H1 (cell line): ENCODE data around the gene PGF. TPM values are rescaled to one million over a fixed set of nuclear protein-coding genes. Genes with fewer than 3 reads are reported as not detected.

ENCODE experiments used
- CTCF ChIA-PET: fragments of 300-600 bp; sonication (Branson Sonifier 250); formaldehyde crosslinking; loops from one replicate; lab custom pipeline; 2021; ENCODE audit not compliant: partially characterized antibody; lab: Charles Lee
- POLR2A ChIA-PET: fragments of 300-600 bp; sonication (Branson Sonifier 250); formaldehyde crosslinking; loops from one replicate; lab custom pipeline; 2021; ENCODE audit warnings: inconsistent platforms; ENCODE audit not compliant: partially characterized antibody; lab: Charles Lee
- DNase-seq, 2 experiments: peaks; one replicate each; pipeline versions ENCODE4 v3.0.0 to v3.0.0-alpha.2; 2010 to 2022; ENCODE audit warnings: low spot score in 2 of 2, low read depth in 1 of 2, mixed read lengths in 1 of 2
- FAIRE-seq: peaks from 2 replicates; lab custom pipeline; 2011; peaks lifted over from hg19 to GRCh38; lab: Jason Lieb, UNC
- H2AFZ ChIP-seq: 2 replicates; pipeline ENCODE4 v1.8.1; 2012; ENCODE audit warnings: low read length, inconsistent platforms
- H2AK5ac ChIP-seq: 2 replicates; pipeline ENCODE4 v1.6.1; 2013; ENCODE audit warnings: low read depth, low read length
- H2BK120ac ChIP-seq: replicated peaks from 2 replicates; pipeline ENCODE3; 2013; ENCODE audit warnings: low read depth, low read length, inconsistent platforms
- H2BK12ac ChIP-seq: 2 replicates; pipeline ENCODE4 v1.6.1; 2013; ENCODE audit warnings: low read depth, low read length
- H2BK15ac ChIP-seq: 2 replicates; pipeline ENCODE4 v1.6.1; 2013; ENCODE audit warnings: low read length
- H2BK20ac ChIP-seq: 2 replicates; pipeline ENCODE4 v1.6.1; 2013; ENCODE audit warnings: low read length
- H2BK5ac ChIP-seq: 2 replicates; pipeline ENCODE4 v1.6.1; 2013; ENCODE audit warnings: low read depth, low read length
- H3K14ac ChIP-seq: 2 replicates; pipeline ENCODE4 v1.6.1; 2013; ENCODE audit warnings: inconsistent platforms; ENCODE audit not compliant: insufficient read length
- H3K18ac ChIP-seq: 2 replicates; pipeline ENCODE4 v1.6.1; 2013; ENCODE audit warnings: low read length; ENCODE audit errors: extremely low read depth
- H3K23ac ChIP-seq: 2 replicates; pipeline ENCODE4 v1.6.1; 2013; ENCODE audit warnings: inconsistent platforms; ENCODE audit not compliant: insufficient read length
- H3K23me2 ChIP-seq: 2 replicates; pipeline ENCODE4 v1.6.1; 2013; ENCODE audit warnings: low read depth, low read length
- H3K27ac ChIP-seq: 2 replicates; pipeline ENCODE4 v1.6.1; 2011; ENCODE audit warnings: low read depth, low read length, inconsistent platforms
- H3K27me3 ChIP-seq, 4 experiments: replicated peaks in 1 of 4; 1 replicate in 1 of 4; 2 replicates in 3 of 4; pipeline versions ENCODE4 v1.6.1 to v1.8.1; 2011 to 2013; ENCODE audit warnings: low read length in 3 of 4, mild to moderate bottlenecking in 3 of 4, inconsistent platforms in 2 of 4, mixed read lengths in 2 of 4, moderate library complexity in 1 of 4; ENCODE audit not compliant: control insufficient read depth in 3 of 4, insufficient read depth in 3 of 4; ENCODE audit errors: extremely low read depth in 1 of 4
- H3K36me3 ChIP-seq, 4 experiments: 2 replicates each; pipeline versions ENCODE4 v1.6.1 to v1.8.1; 2011 to 2013; ENCODE audit warnings: mild to moderate bottlenecking in 4 of 4, low read length in 3 of 4, moderate library complexity in 2 of 4, control low read depth in 1 of 4, inconsistent platforms in 1 of 4; ENCODE audit not compliant: insufficient read depth in 4 of 4, control insufficient read depth in 2 of 4
- H3K4ac ChIP-seq: replicated peaks from 2 replicates; pipeline ENCODE3; 2013; ENCODE audit warnings: low read length, low read depth, mixed read lengths, inconsistent platforms; ENCODE audit not compliant: insufficient read length
- H3K4me1 ChIP-seq, 4 experiments: replicated peaks in 1 of 4; 1 replicate in 1 of 4; 2 replicates in 3 of 4; pipeline versions ENCODE4 v1.6.1 to v1.8.1; 2011 to 2013; ENCODE audit warnings: low read length in 3 of 4, inconsistent platforms in 2 of 4, mixed read lengths in 1 of 4; ENCODE audit not compliant: insufficient read depth in 4 of 4, control insufficient read depth in 3 of 4
- H3K4me2 ChIP-seq, 2 experiments: 2 replicates each; pipeline versions ENCODE4 v1.6.1 to v1.8.1; 2011 to 2013; ENCODE audit warnings: low read depth in 2 of 2, low read length in 2 of 2, control low read depth in 1 of 2, inconsistent platforms in 1 of 2, mild to moderate bottlenecking in 1 of 2; ENCODE audit not compliant: insufficient read depth in 1 of 2
- H3K4me3 ChIP-seq, 4 experiments: fragments of 200-600, 300-600 bp in 1 of 4; sonication (generic), shearing (Covaris generic), sonication (Bioruptor Twin) in 1 of 4; 2 replicates each; pipeline versions ENCODE4 v1.5.1 to v1.8.1; 2011 to 2016; ENCODE audit warnings: low read length in 4 of 4, low read depth in 3 of 4, control low read depth in 2 of 4, inconsistent platforms in 2 of 4, mild to moderate bottlenecking in 2 of 4, mixed read lengths in 1 of 4, moderate library complexity in 1 of 4; ENCODE audit not compliant: insufficient read depth in 2 of 4; ENCODE audit errors: extremely low read depth in 1 of 4
- H3K56ac ChIP-seq: replicated peaks from 2 replicates; pipeline ENCODE3; 2013; ENCODE audit warnings: low read depth, mild to moderate bottlenecking, mixed read lengths, low read length, inconsistent platforms; ENCODE audit not compliant: insufficient read length
- H3K79me1 ChIP-seq: 2 replicates; pipeline ENCODE4 v1.6.1; 2013; ENCODE audit warnings: low read depth, low read length, control low read depth
- H3K79me2 ChIP-seq, 2 experiments: 2 replicates each; pipeline versions ENCODE4 v1.6.1 to v1.8.1; 2012 to 2013; ENCODE audit warnings: low read length in 2 of 2, mild to moderate bottlenecking in 2 of 2, inconsistent platforms in 1 of 2; ENCODE audit not compliant: insufficient read depth in 2 of 2, control insufficient read depth in 1 of 2
- H3K9ac ChIP-seq, 4 experiments: replicated peaks in 1 of 4; 1 replicate in 1 of 4; 2 replicates in 3 of 4; pipeline versions ENCODE4 v1.6.1 to v1.8.1; 2011 to 2013; ENCODE audit warnings: low read depth in 3 of 4, low read length in 3 of 4, control low read depth in 2 of 4, mild to moderate bottlenecking in 2 of 4, moderate library complexity in 2 of 4, inconsistent platforms in 1 of 4; ENCODE audit errors: extremely low read depth in 1 of 4
- H3K9me3 ChIP-seq, 2 experiments: 2 replicates each; pipeline versions ENCODE4 v1.6.1 to v1.8.1; 2012 to 2013; ENCODE audit warnings: mild to moderate bottlenecking in 2 of 2, moderate library complexity in 2 of 2, control low read depth in 1 of 2, inconsistent platforms in 1 of 2, low read depth in 1 of 2, low read length in 1 of 2, mixed read lengths in 1 of 2; ENCODE audit not compliant: insufficient read depth in 2 of 2
- H4K20me1 ChIP-seq, 2 experiments: replicated peaks in 1 of 2; 2 replicates each; pipeline versions ENCODE3 to v1.8.1; 2011 to 2013; ENCODE audit warnings: inconsistent platforms in 2 of 2, low read length in 2 of 2, mild to moderate bottlenecking in 1 of 2; ENCODE audit not compliant: insufficient read depth in 2 of 2, control insufficient read depth in 1 of 2
- H4K5ac ChIP-seq: 2 replicates; pipeline ENCODE4 v1.6.1; 2013; ENCODE audit warnings: low read length, low read depth, mixed read lengths, inconsistent platforms; ENCODE audit not compliant: insufficient read length
- H4K8ac ChIP-seq: 2 replicates; pipeline ENCODE4 v1.8.0; 2013; ENCODE audit warnings: mild to moderate bottlenecking, moderate library complexity, low read length, inconsistent platforms; ENCODE audit not compliant: insufficient read depth; ENCODE audit errors: extremely low read depth
- H4K91ac ChIP-seq: replicated peaks from 2 replicates; pipeline ENCODE3; 2013; ENCODE audit warnings: low read length, mixed read lengths, inconsistent platforms; ENCODE audit not compliant: insufficient read length
- WGBS, 2 experiments: shearing (Covaris generic) in 1 of 2; methylation state at CpG; one replicate each; pipeline versions ENCODE4 v1.1.6 to v1.1.7; 2013 to 2015; ENCODE audit warnings: low lambda C conversion rate in 2 of 2, mixed read lengths in 2 of 2, inconsistent platforms in 1 of 2, low coverage in 1 of 2, missing lambda C conversion rate in 1 of 2; ENCODE audit not compliant: insufficient replicate concordance in 2 of 2, insufficient coverage in 1 of 2, insufficient read length in 1 of 2; ENCODE audit errors: extremely low coverage in 1 of 2, missing lambda C conversion rate in 1 of 2; 5-methylcytosine and 5-hydroxymethylcytosine counted together
- polyA plus RNA-seq, 7 experiments: library from polyadenylated mRNA; depleted of rRNA in 3 of 7; stranded (reverse) in 5 of 7; unstranded in 2 of 7; fragments of >200 nt in 5 of 7; fragments of 200-250 nt in 2 of 7; gene quantifications; 1 replicate in 5 of 7; 2 replicates in 1 of 7; 4 replicates in 1 of 7; pipeline versions ENCODE4 v1.2.1 to v1.2.3, GENCODE V29; 2011 to 2013; ENCODE audit warnings: missing spikeins in 2 of 7, mixed read lengths in 2 of 7
- total RNA-seq: library from RNA; stranded (reverse); fragmentation: NEBNext Ultra II Directional; extraction: Animal tissue kit (Norgen Biotek cat#: 25700); gene quantifications from 2 replicates; pipeline ENCODE4 v1.2.1, GENCODE V29; 2021

Gene PGF
- total and polyA plus RNA-seq, 2 of the 8 experiments (the other 6 are each of a cell fraction or from before 2014, with no cell fraction given): 2.1 to 4.1 TPM

- H3K9me3 ChIP-seq: no peaks in the 10 kb centered on the region
- ChIA-PET CTCF (interaction anchor here (0.5 to 4.5 kb wide), 14 partner anchors 11 to 987 kb away, joined by 3 to 30 read pairs (median 6); partner anchors contain the start of genes EIF2B2 and ZC2HC1C), POLR2A (interaction anchor here (0.6 to 1.5 kb wide), 6 partner anchors 16 to 1118 kb away, joined by 3 read pairs; no protein-coding TSS in a partner anchor)
- no peak overlapping the region for H3K56ac ChIP-seq
- H4K91ac ChIP-seq: peak overlapping the region; percentile 33
- H3K23me2 ChIP-seq: no peaks in the 10 kb centered on the region
- H3K23ac ChIP-seq: no peak overlapping the region
- H3K27me3 ChIP-seq: peaks cover 0 to 2% (median 0%) of the 10 kb centered on the region in 4 experiments; a peak in 1 of 7 replicates
- 0 out of 2 replicates have a peak overlapping the region, but pooled peaks have one; percentile 50 for H2BK12ac ChIP-seq
- H3K4me3 ChIP-seq: no peak overlapping the region
- H2AFZ ChIP-seq: peak overlapping the region; percentile 87; the same call in 1 of the 2 replicates
- H3K36me3 ChIP-seq: no peaks in the 10 kb centered on the region
- no peak overlapping the region for H3K4ac ChIP-seq
- no peak overlapping the region; the same call in 1 of the 2 replicates for H4K8ac ChIP-seq
- no peaks in the 10 kb centered on the region for H3K79me1 ChIP-seq
- no peaks in the 10 kb centered on the region for H3K79me2 ChIP-seq
- no peak overlapping the region for H3K9ac ChIP-seq
- H2AK5ac ChIP-seq: no peak overlapping the region
- H3K4me2 ChIP-seq: no peak overlapping the region
- no peak overlapping the region; the same call in 1 of the 2 replicates for H3K18ac ChIP-seq
- WGBS, 2 experiments: 98% methylated on average over 9 of the region's 9 CpGs; no CpG with 5 or more reads in 1 of the 2 experiments
- H3K14ac ChIP-seq: no peak overlapping the region
- DNase-seq (no peak), FAIRE-seq (no peak)
- H2BK15ac ChIP-seq: no peak overlapping the region; the same call in 1 of the 2 replicates
- no peak overlapping the region for H4K5ac ChIP-seq
- 0 out of 2 replicates have a peak overlapping the region, but pooled peaks have one; percentile 66 for H2BK5ac ChIP-seq
- no peak overlapping the region for H2BK120ac ChIP-seq
- H3K27ac ChIP-seq: no peak overlapping the region
- H3K4me1 ChIP-seq: peaks cover 0 to 31% (median 24%) of the 10 kb centered on the region in 4 experiments; a peak in 6 of 7 replicates
- no peak overlapping the region for H2BK20ac ChIP-seq
- H4K20me1 ChIP-seq: no peaks in the 10 kb centered on the region
Measured at GRCh38 chr14:74981462-74981782, 26.0 kb upstream of the PGF start.
